Measurements from ENCODE around the gene THEM4.
A peak's percentile ranks its signal among the peaks of the same experiment; 100 is the strongest.

GRCh38 chr1:151832318-151832980 lies 76.9 kb downstream of the THEM4 start:
- TF ChIP-seq, protein P1, sequence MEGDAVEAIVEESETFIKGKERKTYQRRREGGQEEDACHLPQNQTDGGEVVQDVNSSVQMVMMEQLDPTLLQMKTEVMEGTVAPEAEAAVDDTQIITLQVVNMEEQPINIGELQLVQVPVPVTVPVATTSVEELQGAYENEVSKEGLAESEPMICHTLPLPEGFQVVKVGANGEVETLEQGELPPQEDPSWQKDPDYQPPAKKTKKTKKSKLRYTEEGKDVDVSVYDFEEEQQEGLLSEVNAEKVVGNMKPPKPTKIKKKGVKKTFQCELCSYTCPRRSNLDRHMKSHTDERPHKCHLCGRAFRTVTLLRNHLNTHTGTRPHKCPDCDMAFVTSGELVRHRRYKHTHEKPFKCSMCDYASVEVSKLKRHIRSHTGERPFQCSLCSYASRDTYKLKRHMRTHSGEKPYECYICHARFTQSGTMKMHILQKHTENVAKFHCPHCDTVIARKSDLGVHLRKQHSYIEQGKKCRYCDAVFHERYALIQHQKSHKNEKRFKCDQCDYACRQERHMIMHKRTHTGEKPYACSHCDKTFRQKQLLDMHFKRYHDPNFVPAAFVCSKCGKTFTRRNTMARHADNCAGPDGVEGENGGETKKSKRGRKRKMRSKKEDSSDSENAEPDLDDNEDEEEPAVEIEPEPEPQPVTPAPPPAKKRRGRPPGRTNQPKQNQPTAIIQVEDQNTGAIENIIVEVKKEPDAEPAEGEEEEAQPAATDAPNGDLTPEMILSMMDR (IDR thresholded peaks at IDR 0.05): no peak
- TF ChIP-seq POLR2A (IDR thresholded peaks at IDR 0.05): peak in 1 of 2 donors; percentile 28

All from Peyer's patch (tissue), 4 donors.